GM18870 (cell line): ENCODE data around the gene ZBTB43.
"Not testable (repeated sequence)": the region's sequence is repeated elsewhere in the genome, so short reads cannot be mapped to it uniquely, and the experiment has no call there.

ENCODE experiments used
- ATAC-seq: cut with Tn5 transposase; IDR thresholded peaks from one replicate; pipeline ENCODE4 v1.9.1; 2021; ENCODE audit warnings: moderate library complexity; ENCODE audit not compliant: unreplicated experiment

ZBTB43 gene

GRCh38 chr9:126788634-126789349 is 16.0 kb upstream of the ZBTB43 start:
- no peak for ATAC-seq

GRCh38 chr9:126790561-126790960 is 14.3 kb upstream of the ZBTB43 start:
- ATAC-seq = no peak

DNA sequence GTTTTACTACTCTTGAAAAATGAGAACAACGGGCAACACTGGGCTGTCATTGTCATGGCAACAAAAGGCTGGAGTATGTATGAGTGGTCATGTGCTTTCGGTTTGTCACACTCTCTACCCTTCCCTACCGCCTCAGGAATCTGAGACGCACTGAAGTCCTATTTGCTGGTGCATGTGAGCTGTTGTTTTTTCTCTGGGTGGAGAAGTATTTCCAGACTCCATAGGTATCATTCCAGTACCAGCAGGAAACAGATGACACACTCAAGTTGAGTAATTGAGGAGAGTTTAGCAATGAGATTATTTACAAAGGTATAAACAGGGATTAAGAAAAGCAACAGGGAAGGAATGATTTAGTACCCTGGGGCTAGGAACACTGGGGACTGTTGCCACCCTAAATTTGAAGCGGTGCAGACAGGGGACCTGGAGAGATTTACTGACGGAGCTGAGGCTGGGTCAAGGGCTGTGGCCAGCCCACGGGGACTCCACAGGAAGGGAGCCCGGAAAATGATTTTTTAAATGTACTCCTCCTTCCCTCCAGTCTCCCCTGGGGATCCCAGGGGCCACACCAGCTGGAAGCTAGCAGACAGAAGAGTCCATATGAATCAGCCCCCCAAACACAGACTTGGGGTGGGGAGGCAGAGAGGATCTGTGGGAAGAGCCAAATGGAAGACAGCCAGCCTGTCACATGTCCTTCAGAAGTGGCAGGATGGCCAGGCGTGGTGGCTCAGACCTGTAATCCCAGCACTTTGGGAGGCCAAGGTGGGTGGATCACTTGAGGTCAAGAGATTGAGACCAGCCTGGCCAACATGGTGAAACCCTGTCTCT is 13.2 kb upstream of the ZBTB43 start:
- no peak for ATAC-seq

DNA sequence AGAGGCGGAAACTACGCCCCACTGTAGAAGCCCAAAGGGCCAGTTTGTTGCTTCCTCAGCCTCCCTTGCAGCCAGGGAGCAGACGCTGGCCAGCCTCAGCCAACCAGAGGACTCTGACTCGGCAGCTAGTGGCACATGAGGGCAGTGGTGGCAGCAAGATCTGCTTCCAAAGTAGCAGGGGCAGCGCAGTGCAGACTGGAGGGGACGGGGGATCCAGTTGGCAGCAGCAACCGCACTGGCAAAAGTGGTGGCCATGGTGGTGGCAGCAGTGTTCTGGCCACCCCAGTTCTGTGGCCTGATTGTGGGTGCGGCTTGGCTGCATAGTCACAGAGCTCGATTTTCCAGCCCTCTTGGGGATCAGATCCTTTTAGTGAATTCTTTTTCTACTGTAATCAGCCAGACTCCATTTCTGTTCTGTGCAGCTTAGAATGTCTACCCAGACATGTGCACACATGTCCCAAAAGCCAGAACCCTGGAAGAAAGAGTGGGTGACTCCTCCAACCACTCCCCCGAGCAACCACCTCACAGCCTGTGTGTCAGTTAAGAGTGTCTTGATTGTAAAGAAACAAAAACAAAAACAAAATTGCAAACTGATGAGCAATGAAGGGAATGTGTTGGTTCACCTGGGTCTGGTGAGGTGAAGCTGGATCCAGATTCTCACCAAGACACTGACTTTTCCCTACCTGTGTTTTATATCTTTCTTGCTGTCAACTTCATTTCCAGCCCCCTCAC is 11.0 kb upstream of the ZBTB43 start:
- no peak for ATAC-seq

DNA sequence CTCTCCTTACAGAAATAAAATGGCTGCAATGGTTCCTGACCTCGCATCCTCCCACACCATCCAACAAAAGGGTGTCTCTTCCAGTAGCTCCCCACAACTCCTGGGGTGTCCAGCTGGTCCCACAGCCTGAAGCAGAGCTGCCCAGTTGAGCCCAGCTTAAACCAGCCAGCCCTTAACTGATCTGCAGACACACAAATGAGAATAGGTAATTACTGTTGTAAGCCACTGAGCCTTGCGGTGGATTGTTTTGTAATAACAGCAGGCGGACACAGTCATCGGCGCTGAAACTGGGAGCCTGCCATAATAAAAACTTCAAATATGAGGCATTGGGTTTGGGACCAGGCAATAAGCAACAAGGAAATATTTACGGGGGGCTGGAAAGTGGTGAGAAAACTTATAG is 10.4 kb upstream of the ZBTB43 start:
- ATAC-seq = no peak

DNA sequence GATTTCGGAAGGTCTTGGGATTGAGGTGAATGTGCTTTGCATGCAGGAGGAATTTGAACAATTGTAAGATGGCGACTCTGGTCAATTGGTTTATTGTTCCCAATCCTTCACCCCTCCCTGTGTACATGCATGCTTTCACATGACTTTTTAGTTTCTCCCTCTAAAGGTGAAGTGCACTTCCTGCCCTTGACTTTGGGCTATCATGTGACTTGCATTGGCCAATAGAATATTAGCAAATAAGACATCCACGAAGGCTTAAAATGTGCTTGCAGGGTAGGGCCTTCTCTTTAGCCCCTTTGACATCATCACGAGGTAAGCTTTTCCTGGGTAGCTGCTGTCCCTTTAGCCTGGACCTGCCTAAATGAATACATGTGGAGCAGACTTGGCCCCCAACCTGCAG is 8.1 kb upstream of the ZBTB43 start:
- ATAC-seq = no peak

- no peak for ATAC-seq
Observed at GRCh38 chr9:126797903-126798302, 6.9 kb upstream of the ZBTB43 start.

DNA sequence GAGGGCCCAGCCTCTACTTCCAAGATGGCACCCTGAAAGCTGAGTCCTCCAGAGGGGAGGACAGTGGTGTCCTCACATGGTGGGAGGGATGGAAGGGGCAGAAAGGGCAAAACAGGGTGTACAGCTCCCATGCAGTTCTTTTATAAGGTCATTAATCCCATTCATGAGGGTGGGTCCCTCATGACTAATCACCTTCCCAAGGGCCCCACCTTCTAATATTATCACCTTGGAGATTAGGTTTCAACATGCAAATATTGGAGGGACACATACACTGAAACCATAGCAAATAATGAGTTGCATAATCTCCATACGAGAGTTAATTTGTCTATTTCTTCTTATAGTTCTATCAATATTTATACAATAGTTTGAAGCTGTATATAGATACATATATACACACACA is 5.8 kb upstream of the ZBTB43 start:
- ATAC-seq = no peak

DNA sequence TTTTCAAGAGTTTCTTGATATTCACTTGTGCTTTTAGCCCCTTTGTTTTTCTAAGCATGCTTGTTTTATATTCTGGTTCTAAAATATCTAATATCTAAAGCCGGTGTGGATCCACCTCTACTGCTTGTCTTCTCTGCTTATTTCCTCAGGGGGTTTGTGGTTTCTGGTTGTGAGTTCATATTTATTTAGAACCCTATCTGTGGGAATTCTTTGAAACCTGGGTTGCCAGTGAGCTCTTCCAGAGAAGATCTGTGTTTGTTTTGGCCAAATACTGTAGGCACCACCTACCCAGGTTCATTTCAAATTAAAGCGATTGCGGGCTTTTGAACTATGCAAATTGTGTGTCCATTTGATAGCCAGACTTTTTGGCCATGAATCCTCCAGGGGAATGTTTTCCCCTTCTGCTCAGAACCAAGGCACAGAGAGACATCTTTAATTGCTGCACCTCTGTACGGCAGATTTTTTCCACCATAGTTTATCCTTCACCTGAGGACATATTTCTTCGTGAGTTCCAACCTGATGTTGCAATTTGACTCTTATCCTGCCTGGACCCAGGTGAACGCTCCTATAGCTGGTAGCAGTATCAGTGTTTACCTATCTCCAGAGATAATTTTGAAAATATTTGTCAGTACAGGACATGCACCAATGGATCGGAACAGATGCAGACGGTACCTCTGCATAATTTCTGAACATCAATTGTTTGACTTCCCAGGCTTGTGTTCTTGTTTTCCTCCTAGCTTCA is 2.4 kb upstream of the ZBTB43 start:
- no peak for ATAC-seq

- ATAC-seq = no peak
Observed at GRCh38 chr9:126804198-126804695, 593 bp upstream of the ZBTB43 start.

DNA sequence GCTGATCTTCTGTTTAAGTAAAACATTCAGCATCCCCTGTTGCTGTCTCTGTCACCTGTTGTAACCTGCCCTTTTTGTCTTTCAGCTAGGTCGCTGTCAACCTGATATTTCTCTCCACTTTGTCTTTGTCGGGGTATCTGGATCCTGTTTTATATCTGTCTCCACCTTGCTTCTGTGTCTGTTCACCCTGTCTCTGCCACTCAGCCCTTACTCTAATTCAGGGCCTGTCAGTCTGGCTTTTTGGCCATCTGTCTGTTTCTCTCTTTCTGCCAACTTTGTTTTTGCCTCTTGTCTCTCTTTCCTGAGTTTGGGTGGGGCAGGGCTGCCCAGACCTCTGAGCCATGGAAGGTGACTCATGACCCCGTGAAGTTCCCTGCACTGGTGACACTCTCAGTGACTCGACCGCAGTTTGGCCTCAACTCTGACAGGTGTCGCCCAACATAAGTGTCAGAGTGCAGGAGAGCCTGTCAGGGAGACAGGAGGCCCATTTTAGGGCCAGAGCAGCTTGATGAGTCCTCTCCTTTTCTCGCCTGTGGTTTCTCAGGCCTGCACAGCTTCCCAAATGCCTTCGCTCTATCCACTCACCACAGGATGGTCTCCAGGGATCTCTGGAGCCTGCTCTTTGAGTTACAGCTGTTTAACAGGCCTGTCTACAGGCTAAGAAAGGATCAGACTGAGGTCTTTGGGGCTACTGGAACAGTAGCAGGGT is 868 bp downstream of the ZBTB43 start:
- peak; percentile 59 for ATAC-seq

- ATAC-seq = no peak
Observed at GRCh38 chr9:126806336-126806735, 1.5 kb downstream of the ZBTB43 start.

DNA sequence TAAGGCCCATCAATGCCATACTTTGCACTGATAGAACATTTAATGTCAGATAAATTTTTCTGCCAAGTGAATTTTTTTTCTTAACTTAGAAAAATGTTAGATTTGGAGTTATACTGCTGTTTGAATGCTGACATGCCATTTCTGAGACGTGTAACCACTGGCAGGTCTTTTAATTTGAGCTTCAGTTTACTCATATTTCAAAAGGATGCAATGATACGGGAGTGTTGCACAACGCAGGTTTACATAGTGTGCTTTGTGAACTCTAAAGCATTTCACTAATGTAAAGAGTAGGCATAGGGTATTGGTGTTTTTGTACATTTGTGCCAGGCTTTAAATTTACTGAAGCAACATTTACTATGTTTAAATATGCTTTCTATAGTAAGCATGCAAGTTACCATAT is 4.2 kb downstream of the ZBTB43 start:
- no peak for ATAC-seq

DNA sequence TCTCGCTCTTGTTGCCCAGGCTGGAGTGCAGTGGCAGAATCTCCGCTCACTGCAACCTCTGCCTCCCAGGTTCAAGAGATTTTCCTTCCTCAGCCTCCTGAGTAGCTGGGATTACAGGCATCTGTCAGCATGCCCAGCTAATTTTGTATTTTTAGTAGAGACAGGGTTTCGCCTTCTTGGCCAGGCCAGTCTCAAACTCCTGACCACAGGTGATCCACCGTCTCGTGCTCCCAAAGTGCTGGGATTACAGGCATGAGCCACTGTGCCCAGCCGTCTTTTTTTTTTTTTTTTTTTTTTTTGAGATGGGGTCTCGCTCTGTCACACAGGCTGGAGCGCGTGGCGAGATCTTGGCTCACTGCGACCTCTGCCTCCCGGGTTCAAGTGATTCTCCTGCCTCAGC is 5.4 kb downstream of the ZBTB43 start:
- not testable (repeated sequence) for ATAC-seq

GRCh38 chr9:126813072-126813471 is 8.2 kb downstream of the ZBTB43 start:
- no peak for ATAC-seq

DNA sequence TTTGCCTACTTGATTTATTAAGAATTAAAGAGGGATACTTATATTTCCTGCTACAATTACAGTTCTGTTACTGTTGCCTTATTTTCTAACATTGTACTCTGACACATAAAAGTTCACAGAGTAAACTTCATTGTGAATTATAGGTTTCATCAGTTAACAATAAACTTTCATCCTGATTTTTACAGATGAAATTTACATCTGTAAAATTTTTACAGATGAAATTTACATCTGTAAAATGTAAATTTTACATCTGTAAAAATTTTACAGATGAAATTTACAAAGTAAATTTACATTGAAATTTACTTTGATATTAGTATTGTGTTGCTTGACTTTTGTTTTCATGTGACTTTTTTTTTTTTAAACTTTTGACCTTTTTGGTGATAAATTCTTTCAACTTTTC is 9.3 kb downstream of the ZBTB43 start:
- no peak for ATAC-seq

- not testable (repeated sequence) for ATAC-seq
Observed at GRCh38 chr9:126817615-126818014, 12.8 kb downstream of the ZBTB43 start.

- ATAC-seq = no peak
Observed at GRCh38 chr9:126818482-126818881, 13.6 kb downstream of the ZBTB43 start.

DNA sequence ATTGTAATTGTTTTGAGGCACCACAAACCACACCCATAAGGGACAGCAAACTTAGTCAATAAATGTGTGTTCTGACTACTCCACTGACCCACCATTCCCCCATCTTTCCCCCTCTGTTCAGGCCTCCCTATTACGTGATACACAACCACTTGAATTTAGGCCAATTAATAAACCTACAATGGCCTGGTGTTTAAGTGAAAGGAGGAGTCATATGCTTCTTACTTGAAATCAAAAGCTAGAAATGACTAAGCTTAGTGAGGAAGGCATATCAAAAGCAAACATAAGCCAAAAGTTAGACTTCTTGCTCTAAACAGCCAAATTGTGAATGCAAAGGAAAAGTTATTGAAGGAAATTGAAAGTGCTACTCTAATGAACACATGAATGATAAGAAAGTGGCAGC is 14.6 kb downstream of the ZBTB43 start:
- ATAC-seq = no peak

- ATAC-seq = no peak
Observed at GRCh38 chr9:126822278-126822677, 17.4 kb downstream of the ZBTB43 start.
